Esophagus squamous epithelium (tissue), 5 donors: Measurements from ENCODE around the gene DLEC1. TPM values are rescaled to one million over a fixed set of nuclear protein-coding genes. Genes with fewer than 3 reads are reported as not detected.
"Not testable (repeated sequence)": the region's sequence is repeated elsewhere in the genome, so short reads cannot be mapped to it uniquely, and the experiment has no call there.

ENCODE experiments used
- DNase-seq: peaks from one replicate; lab custom pipeline; 2025; lab: John Stamatoyannopoulos, UW
- H3K27ac ChIP-seq, 4 donors: fragments of 200-600 bp; sonication (generic); one replicate each; pipeline ENCODE4 v1.5.1; 2016 to 2019; ENCODE audit warnings: mild to moderate bottlenecking in 1 of 4
- H3K27me3 ChIP-seq, 4 donors: fragments of 200-600 bp; sonication (generic); 1 replicate in 3 of 4; 2 replicates in 1 of 4; pipeline versions ENCODE4 v1.5.1 to v1.6.0; 2017 to 2021; ENCODE audit warnings: antibody characterized with exemption in 1 of 4
- H3K36me3 ChIP-seq, 3 donors: fragments of 200-600 bp; sonication (generic); one replicate each; pipeline ENCODE4 v1.5.1; 2016 to 2019
- H3K4me1 ChIP-seq, 3 donors: fragments of 200-600 bp; sonication (generic); one replicate each; pipeline ENCODE4 v1.5.1; 2017 to 2019
- H3K4me3 ChIP-seq, 4 donors: fragments of 200-600 bp; sonication (generic); 1 replicate in 3 of 4; 2 replicates in 1 of 4; pipeline ENCODE4 v1.5.1; 2016 to 2019; ENCODE audit warnings: mild to moderate bottlenecking in 2 of 4, moderate library complexity in 1 of 4
- H3K9me3 ChIP-seq, 3 donors: fragments of 200-600 bp; sonication (generic); one replicate each; pipeline ENCODE4 v1.5.1; 2016 to 2019
- CTCF ChIP-seq, 6 experiments: fragments of 450-650 bp in 4 of 6; fragments of 200-600 bp in 2 of 6; sonication (generic) in 2 of 6; IDR thresholded peaks; one replicate each; pipeline ENCODE4 v1.5.1; 2016 to 2019; ENCODE audit warnings: antibody characterized with exemption in 6 of 6, mild to moderate bottlenecking in 4 of 6, moderate library complexity in 4 of 6
- POLR2A ChIP-seq, 4 donors: fragments of 450-650 bp; IDR thresholded peaks; one replicate each; pipeline ENCODE4 v1.6.1; 2017; ENCODE audit warnings: antibody characterized with exemption in 4 of 4, mild to moderate bottlenecking in 4 of 4, moderate library complexity in 3 of 4
- WGBS, 2 donors: methylation state at CpG; one replicate each; pipeline ENCODE4 v1.1.5; 2018; 5-methylcytosine and 5-hydroxymethylcytosine counted together
- intact Hi-C: fragments of 100-400 bp; cut with DNase I; formaldehyde crosslinking; loops from one replicate; pipeline ENCODE4 v1.15.0; 2022
- total RNA-seq, 4 donors: library from RNA; depleted of rRNA; stranded (reverse); fragments of >200 nt; gene quantifications; one replicate each; pipeline ENCODE4 v1.1.0, GENCODE V29; 2016
- donor health status: DM: yes; HTN: yes; CAD: no.

DLEC1 gene
- total RNA-seq, 4 donors from 2014 or later = 0.19 TPM; not detected in 3

- H3K4me3 ChIP-seq = no peak overlapping the region
- no peaks in the 10 kb centered on the region for H3K4me1 ChIP-seq
- no peaks in the 10 kb centered on the region for H3K36me3 ChIP-seq
- H3K27me3 ChIP-seq = no peaks in the 10 kb centered on the region
- intact Hi-C loops = no loop called here
- 60% methylated on average over 6 of the region's 7 CpGs for WGBS, 2 donors
- TF ChIP-seq CTCF (IDR thresholded peaks at IDR 0.05) (no peak), POLR2A (IDR thresholded peaks at IDR 0.05) (no peak)
- H3K9me3 ChIP-seq = peaks cover 0 to 29% (median 0%) of the 10 kb centered on the region in 3 donors
- no peak for DNase-seq
- H3K27ac ChIP-seq = no peak overlapping the region
Observed at GRCh38 chr3:38084334-38085310, 45.6 kb downstream of the DLEC1 start.

- H3K9me3 ChIP-seq = peaks cover 0 to 29% (median 0%) of the 10 kb centered on the region in 3 donors
- H3K36me3 ChIP-seq = no peaks in the 10 kb centered on the region
- no peaks in the 10 kb centered on the region for H3K27me3 ChIP-seq
- intact Hi-C loops = no loop called here
- H3K4me3 ChIP-seq = no peak overlapping the region
- TF ChIP-seq POLR2A (IDR thresholded peaks at IDR 0.05) = no peak
- TF ChIP-seq CTCF (IDR thresholded peaks at IDR 0.05) = no peak
- no peaks in the 10 kb centered on the region for H3K4me1 ChIP-seq
- WGBS, 2 donors = 84 to 88% methylated on average over 6 to 8 of the region's 11 CpGs
- H3K27ac ChIP-seq = no peak overlapping the region
- no peak for DNase-seq
Observed at GRCh38 chr3:38085311-38085942, 46.4 kb downstream of the DLEC1 start.

GRCh38 chr3:38085943-38086324, 46.9 kb downstream of the DLEC1 start:
- no peaks in the 10 kb centered on the region for H3K4me1 ChIP-seq
- intact Hi-C loops = no loop called here
- DNase-seq = no peak
- H3K4me3 ChIP-seq = no peak overlapping the region
- peaks cover 0 to 29% (median 0%) of the 10 kb centered on the region in 3 donors for H3K9me3 ChIP-seq
- H3K27me3 ChIP-seq = no peaks in the 10 kb centered on the region
- no peaks in the 10 kb centered on the region for H3K36me3 ChIP-seq
- WGBS, 2 donors = 80% methylated on average over 1 of the region's 1 CpG; no CpG with 5 or more reads in 1 of the 2 donors
- H3K27ac ChIP-seq = no peak overlapping the region
- no peak for TF ChIP-seq CTCF (IDR thresholded peaks at IDR 0.05)
- TF ChIP-seq POLR2A (IDR thresholded peaks at IDR 0.05) = no peak

DNA sequence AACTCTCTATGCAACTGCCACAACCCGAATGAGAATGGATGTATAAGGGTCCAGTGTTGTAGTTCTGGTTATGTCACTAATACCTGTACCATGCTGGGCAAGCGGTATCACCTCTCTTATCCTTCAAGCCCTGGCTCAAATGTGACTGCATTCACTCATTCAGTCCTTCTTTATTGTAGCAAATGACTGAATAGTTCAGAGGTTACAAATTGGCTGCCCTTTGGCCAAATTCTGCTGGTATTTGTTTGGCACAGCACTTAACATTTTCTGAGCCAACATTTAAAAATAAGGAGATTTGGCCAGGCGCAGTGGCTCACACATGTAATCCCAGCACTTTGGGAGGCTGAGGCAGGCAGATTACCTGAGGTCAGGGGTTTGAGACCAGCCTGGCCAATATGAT, 47.5 kb downstream of the DLEC1 start:
- WGBS, 2 donors = 78 to 84% methylated on average over 2 to 3 of the region's 3 CpGs
- TF ChIP-seq POLR2A (IDR thresholded peaks at IDR 0.05) (no peak), CTCF (IDR thresholded peaks at IDR 0.05) (no peak)
- Histone ChIP-seq H3K4me3 (no peak overlapping the region), H3K27ac (no peak overlapping the region), H3K9me3 (peaks cover 0 to 29% (median 0%) of the 10 kb centered on the region in 3 donors), H3K36me3 (no peaks in the 10 kb centered on the region), H3K27me3 (no peaks in the 10 kb centered on the region), H3K4me1 (no peaks in the 10 kb centered on the region)
- intact Hi-C loops = no loop called here
- DNase-seq = no peak

DNA sequence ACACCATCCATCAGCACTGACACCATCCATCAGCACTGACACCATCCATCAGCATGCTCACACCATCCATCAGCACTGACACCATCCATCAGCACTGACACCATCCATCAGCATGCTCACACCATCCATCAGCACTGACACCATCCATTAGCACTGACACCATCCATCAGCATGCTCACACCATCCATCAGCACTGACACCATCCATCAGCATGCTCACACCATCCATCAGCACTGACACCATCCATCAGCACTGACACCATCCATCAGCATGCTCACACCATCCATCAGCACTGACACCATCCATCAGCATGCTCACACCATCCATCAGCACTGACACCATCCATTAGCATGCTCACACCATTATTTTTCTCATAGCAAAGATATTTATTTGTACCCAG, 48.3 kb downstream of the DLEC1 start:
- H3K4me1 ChIP-seq, H3K27ac ChIP-seq, H3K4me3 ChIP-seq, H3K27me3 ChIP-seq, H3K36me3 ChIP-seq, DNase-seq, intact Hi-C loops: not testable (repeated sequence)
- peaks cover 0 to 29% (median 0%) of the 10 kb centered on the region in 3 donors for H3K9me3 ChIP-seq
